NCI-H1105 treated with DMSO at 0.1 percent for 48 hours (cell line): ENCODE results near the gene ANTXR1.
"Not testable (repeated sequence)": the region's sequence is repeated elsewhere in the genome, so short reads cannot be mapped to it uniquely, and the experiment has no call there.

Experiments used
- DNase-seq: peaks from one replicate; lab custom pipeline; 2025; lab: John Stamatoyannopoulos, UW

Gene ANTXR1

DNA sequence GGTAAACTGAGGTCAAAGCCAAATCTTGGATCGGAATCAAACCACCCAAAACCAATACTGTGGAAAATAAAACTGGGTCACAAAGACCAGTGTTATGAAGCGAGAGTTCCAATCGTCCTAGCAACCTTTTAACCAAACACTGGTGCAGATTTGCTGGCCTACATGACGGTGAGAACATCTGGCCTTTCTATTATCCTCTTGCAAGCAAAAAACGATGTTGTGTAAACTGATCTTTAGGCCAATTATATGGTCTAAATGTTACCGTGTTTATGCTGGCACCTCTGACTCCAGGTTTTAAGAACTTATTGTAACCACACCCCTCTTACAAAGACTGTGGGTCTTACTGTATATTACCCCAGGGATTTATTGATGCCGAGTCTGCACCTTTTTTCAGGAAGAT, 228.1 kb downstream of the ANTXR1 start:
- peak; percentile 4 for DNase-seq

- peak; percentile 15 for DNase-seq
These were observed 228.9 kb downstream of the ANTXR1 start for GRCh38 chr2:69241664-69242514.

- DNase-seq: no peak
These were observed 229.7 kb downstream of the ANTXR1 start for GRCh38 chr2:69242651-69243051.

GRCh38 chr2:69243652-69244051, 230.7 kb downstream of the ANTXR1 start:
- no peak for DNase-seq

- no peak for DNase-seq
These were observed 231.9 kb downstream of the ANTXR1 start for GRCh38 chr2:69244882-69245281.

DNA sequence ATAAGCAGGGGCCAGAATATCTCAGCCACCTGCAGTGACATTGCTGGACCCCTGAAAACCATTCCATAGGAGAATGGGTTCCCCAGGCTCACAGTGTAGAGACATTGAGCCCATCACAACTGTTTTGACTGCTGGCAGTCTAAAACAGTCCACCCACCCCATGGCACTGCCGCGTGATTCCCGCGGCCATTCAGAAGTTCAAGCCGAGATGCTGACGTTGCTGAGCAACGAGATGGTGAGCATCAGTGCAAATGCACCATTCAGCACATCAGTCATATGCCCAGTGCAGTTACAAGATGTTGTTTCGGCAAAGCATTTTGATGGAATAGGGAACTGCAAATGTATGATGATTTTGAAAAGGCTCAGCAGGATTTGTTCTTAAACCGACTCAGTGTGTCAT, 234.6 kb downstream of the ANTXR1 start:
- no peak for DNase-seq

GRCh38 chr2:69248232-69248631, 235.3 kb downstream of the ANTXR1 start:
- no peak for DNase-seq

DNA sequence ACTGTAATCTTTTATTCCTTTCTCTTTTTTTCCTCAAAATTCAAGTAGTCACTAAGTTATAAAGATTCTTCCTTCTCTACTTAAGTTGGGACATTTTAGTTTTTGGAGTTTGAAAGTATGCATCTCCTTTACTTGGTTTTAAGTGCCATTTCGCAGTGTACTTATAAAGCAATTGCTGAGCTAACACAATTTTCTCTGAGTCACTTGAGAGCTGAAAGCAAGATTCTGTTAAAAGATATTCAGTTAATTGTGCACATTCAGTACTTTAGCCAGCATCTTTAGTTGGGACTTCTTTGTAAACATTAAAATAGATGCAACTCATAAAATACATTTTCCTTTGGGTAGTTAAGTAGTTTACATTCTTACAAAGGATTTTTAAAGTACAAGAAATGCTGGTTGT, 238.0 kb downstream of the ANTXR1 start:
- no peak for DNase-seq

- DNase-seq: no peak
These were observed 239.0 kb downstream of the ANTXR1 start for GRCh38 chr2:69251943-69252342.

GRCh38 chr2:69253112-69253511, 240.1 kb downstream of the ANTXR1 start:
- DNase-seq: no peak

- DNase-seq: no peak
These were observed 240.8 kb downstream of the ANTXR1 start for GRCh38 chr2:69253611-69254301.

GRCh38 chr2:69255760-69256159, 242.8 kb downstream of the ANTXR1 start:
- DNase-seq: no peak

- not testable (repeated sequence) for DNase-seq
These were observed 247.1 kb downstream of the ANTXR1 start for GRCh38 chr2:69259994-69260591.

- DNase-seq: no peak
These were observed 247.7 kb downstream of the ANTXR1 start for GRCh38 chr2:69260666-69261065.

DNA sequence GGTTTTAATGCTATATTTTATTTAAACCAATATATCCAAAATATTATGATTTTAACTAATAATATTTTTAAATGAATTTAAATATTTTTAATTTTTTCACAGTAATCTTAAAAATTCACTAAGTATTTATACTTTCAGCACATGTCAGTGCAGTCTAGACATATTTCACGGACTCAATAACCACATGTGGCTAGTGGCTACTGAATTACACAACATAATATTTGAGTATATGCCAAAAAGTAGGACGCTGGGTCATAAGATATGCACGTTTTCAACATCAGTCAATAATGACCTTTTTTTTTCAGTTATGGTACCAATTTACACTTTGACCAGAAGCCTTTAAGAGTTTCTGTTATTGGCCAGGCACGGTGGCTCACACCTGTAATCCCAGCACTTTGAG, 256.4 kb downstream of the ANTXR1 start:
- no peak for DNase-seq

DNA sequence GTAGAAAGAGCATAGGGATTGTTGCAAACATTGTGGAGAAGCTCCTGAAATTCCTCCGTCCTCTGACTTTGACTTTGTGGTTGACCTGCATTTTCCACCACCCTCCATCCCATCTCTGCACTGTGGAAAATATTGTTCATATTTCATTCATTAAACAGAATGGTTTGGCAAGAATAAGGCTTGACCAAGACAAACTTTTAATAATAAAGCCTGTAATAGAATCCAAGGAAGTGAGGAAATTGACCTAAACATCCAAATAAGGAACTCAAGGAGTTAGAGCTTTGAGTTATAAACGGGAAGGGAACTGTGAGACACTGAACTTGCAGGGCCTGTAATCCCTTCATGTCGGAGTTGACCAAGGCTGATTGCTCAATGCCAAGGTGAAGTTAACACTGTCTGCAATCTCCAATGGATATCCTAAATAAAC, 258.9 kb downstream of the ANTXR1 start:
- no peak for DNase-seq

GRCh38 chr2:69272803-69273471, 260.0 kb downstream of the ANTXR1 start:
- no peak for DNase-seq

GRCh38 chr2:69275490-69275889, 262.5 kb downstream of the ANTXR1 start:
- DNase-seq: no peak

- no peak for DNase-seq
These were observed 265.4 kb downstream of the ANTXR1 start for GRCh38 chr2:69278366-69278765.

GRCh38 chr2:69279211-69279610, 266.2 kb downstream of the ANTXR1 start:
- no peak for DNase-seq

DNA sequence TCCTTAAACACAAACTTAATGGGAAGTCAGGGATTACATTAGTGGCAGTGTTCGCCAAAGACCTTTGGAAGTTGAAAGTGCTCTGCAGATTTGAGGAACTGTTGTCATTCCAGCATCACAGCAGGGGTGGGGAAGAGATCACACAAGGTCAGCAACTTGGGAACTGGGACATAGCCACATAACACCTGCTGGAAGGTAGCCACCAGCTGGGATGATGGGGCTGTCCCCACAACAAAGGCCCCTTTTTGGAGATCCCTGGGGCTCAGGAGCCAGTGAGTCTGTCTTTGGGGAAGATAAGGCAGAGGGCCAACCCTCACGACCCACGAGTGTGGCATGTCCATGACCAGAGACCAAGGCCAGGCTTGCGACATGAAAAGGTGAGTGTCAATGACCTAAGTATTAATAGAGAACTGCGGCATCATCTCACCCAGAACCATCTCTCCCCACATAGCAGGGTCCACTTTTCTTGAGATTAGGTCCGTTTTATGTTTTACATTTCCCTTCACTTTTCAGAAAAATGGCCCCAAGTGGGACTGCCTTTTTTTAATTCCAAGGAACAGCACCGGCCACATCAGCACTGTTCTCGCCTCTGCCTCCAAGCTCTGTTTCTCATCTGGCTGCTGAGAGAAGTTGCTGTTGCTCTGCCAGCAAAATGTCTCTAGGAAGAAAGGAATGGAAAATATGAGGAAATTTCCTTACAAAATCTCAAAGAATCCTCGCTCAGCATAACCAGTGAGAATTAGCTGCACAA, 267.1 kb downstream of the ANTXR1 start:
- no peak for DNase-seq
